A673 (cell line): ENCODE measurements around the gene EMP2.
"Not testable (repeated sequence)": the region's sequence is repeated elsewhere in the genome, so short reads cannot be mapped to it uniquely, and the experiment has no call there.

ENCODE experiments used
- CTCF ChIP-seq: fragments of 300-800, 200-600 bp; sonication (generic); conservative IDR thresholded peaks from 2 replicates; pipeline ENCODE4 v1.5.1; 2017; ENCODE audit warnings: low read depth, mild to moderate bottlenecking, antibody characterized with exemption, low read length, moderate library complexity, mixed read lengths
- EZH2 ChIP-seq: fragments of 200-600 bp; sonication (generic); IDR thresholded peaks from 2 replicates; pipeline ENCODE4 v1.6.1; 2017; ENCODE audit warnings: borderline replicate concordance, low read depth, mild to moderate bottlenecking, mixed read lengths, antibody characterized with exemption, low read length; ENCODE audit not compliant: poor library complexity, severe bottlenecking

GRCh38 chr16:10621216-10621949, 41.0 kb upstream of the EMP2 start:
- not testable (repeated sequence) for TF ChIP-seq CTCF, EZH2
